Parathyroid adenoma (tissue), 2 donors: Measurements from ENCODE around the gene GLIS1.

Source experiments
- H2AFZ ChIP-seq: fragments of 300-600 bp; sonication (generic); one replicate; pipeline ENCODE4 v1.7.0; 2017; ENCODE audit warnings: antibody characterized with exemption, mild to moderate bottlenecking
- H3K27ac ChIP-seq: fragments of 300-600 bp; sonication (generic); one replicate; pipeline ENCODE4 v1.7.0; 2017
- H3K27me3 ChIP-seq: fragments of 300-600 bp; sonication (generic); one replicate; pipeline ENCODE4 v1.7.0; 2017; ENCODE audit warnings: low read length; ENCODE audit not compliant: control insufficient read depth, insufficient read depth
- H3K36me3 ChIP-seq: fragments of 300-600 bp; sonication (generic); one replicate; pipeline ENCODE4 v1.7.0; 2017; ENCODE audit warnings: low read length; ENCODE audit not compliant: control insufficient read depth, insufficient read depth
- H3K4me1 ChIP-seq: fragments of 300-600 bp; sonication (generic); one replicate; pipeline ENCODE4 v1.7.0; 2017; ENCODE audit warnings: control low read depth
- H3K4me2 ChIP-seq: fragments of 300-600 bp; sonication (generic); one replicate; pipeline ENCODE4 v1.7.0; 2017; ENCODE audit warnings: low read length
- H3K4me3 ChIP-seq: fragments of 300-600 bp; sonication (generic); one replicate; pipeline ENCODE4 v1.7.0; 2017; ENCODE audit warnings: low read depth, low read length
- H3K79me2 ChIP-seq: fragments of 300-600 bp; sonication (generic); one replicate; pipeline ENCODE4 v1.7.0; 2017; ENCODE audit warnings: control low read depth
- H3K9ac ChIP-seq: fragments of 300-600 bp; sonication (generic); one replicate; pipeline ENCODE4 v1.7.0; 2017; ENCODE audit warnings: mild to moderate bottlenecking
- H3K9me3 ChIP-seq: fragments of 300-600 bp; sonication (generic); one replicate; pipeline ENCODE4 v1.7.0; 2017; ENCODE audit warnings: low read length; ENCODE audit not compliant: control insufficient read depth
- TF ChIP-seq, protein P1 (sequence below): fragments of 300-600 bp; sonication (generic); IDR thresholded peaks from one replicate; pipeline ENCODE4 v1.7.0; 2017; ENCODE audit warnings: antibody characterized with exemption, mild to moderate bottlenecking
- donor health status: primary hyperparathyroidism.

Gene GLIS1

GRCh38 chr1:53681351-53681976, 57.5 kb downstream of the GLIS1 start:
- Histone ChIP-seq H3K9ac (no peak overlapping the region), H3K4me3 (no peak overlapping the region), H3K4me2 (no peak overlapping the region), H3K4me1 (no peaks in the 10 kb centered on the region), H3K27ac (no peak overlapping the region), H3K27me3 (no peaks in the 10 kb centered on the region), H3K9me3 (no peaks in the 10 kb centered on the region), H3K79me2 (no peaks in the 10 kb centered on the region), H3K36me3 (no peaks in the 10 kb centered on the region), H2AFZ (no peak overlapping the region)
- TF ChIP-seq, protein P1, sequence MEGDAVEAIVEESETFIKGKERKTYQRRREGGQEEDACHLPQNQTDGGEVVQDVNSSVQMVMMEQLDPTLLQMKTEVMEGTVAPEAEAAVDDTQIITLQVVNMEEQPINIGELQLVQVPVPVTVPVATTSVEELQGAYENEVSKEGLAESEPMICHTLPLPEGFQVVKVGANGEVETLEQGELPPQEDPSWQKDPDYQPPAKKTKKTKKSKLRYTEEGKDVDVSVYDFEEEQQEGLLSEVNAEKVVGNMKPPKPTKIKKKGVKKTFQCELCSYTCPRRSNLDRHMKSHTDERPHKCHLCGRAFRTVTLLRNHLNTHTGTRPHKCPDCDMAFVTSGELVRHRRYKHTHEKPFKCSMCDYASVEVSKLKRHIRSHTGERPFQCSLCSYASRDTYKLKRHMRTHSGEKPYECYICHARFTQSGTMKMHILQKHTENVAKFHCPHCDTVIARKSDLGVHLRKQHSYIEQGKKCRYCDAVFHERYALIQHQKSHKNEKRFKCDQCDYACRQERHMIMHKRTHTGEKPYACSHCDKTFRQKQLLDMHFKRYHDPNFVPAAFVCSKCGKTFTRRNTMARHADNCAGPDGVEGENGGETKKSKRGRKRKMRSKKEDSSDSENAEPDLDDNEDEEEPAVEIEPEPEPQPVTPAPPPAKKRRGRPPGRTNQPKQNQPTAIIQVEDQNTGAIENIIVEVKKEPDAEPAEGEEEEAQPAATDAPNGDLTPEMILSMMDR: no peak

GRCh38 chr1:53680868-53681267, 58.1 kb downstream of the GLIS1 start:
- Histone ChIP-seq H3K4me3 (no peak overlapping the region), H3K27ac (no peak overlapping the region), H3K9ac (no peak overlapping the region), H3K27me3 (no peaks in the 10 kb centered on the region), H3K4me2 (no peak overlapping the region), H3K4me1 (no peaks in the 10 kb centered on the region), H3K36me3 (no peaks in the 10 kb centered on the region), H2AFZ (no peak overlapping the region), H3K9me3 (no peaks in the 10 kb centered on the region), H3K79me2 (no peaks in the 10 kb centered on the region)
- TF ChIP-seq, protein P1: no peak

DNA sequence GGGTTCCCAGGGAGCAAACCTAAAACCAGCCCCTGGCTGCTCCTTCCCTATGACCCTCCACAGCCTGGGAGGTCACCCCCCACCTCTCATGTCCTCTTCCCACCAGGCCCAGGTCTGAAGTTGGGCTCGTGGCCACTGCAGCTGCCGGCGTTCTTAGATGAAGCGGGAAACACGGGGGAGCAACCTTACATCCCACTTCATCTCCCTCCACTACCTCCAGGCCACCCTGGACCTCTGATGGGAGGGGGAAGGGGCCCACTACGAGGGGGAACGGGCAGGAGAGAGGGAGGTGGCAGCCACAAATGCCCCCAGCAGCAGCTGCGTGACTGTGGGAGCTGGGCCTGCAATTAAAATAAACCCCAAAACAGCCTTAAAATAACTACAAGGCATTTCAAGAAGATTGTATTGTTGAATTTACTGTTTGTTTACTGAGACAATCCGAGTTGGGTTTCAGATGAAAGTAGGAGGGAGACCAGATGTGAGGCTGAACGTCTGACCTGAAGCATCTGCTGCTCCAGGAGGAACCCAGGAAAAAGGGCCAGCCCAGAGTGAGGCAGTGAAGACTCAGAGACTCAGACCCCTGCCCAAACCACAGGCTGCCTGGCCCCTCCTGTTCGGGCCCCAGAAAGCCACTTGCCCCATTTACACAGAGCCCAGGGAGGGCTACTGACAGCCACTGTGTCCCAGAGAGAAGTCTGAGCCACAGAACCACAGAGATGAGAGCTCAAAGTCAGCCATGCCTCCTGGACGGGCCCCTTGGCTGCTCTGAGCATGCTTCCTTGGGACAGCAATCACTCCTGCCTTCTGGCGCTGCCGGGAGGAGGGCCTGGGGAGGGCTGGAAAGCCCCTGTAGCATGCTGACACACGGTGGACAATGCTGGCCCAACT, 59.8 kb downstream of the GLIS1 start:
- H3K36me3 ChIP-seq: no peaks in the 10 kb centered on the region
- no peaks in the 10 kb centered on the region for H3K27me3 ChIP-seq
- H3K27ac ChIP-seq: no peak overlapping the region
- TF ChIP-seq, protein P1: no peak
- no peak overlapping the region for H3K9ac ChIP-seq
- H3K4me3 ChIP-seq: no peak overlapping the region
- no peaks in the 10 kb centered on the region for H3K9me3 ChIP-seq
- H2AFZ ChIP-seq: no peak overlapping the region
- no peaks in the 10 kb centered on the region for H3K79me2 ChIP-seq
- H3K4me1 ChIP-seq: no peaks in the 10 kb centered on the region
- no peak overlapping the region for H3K4me2 ChIP-seq

- Histone ChIP-seq H3K27me3 (no peaks in the 10 kb centered on the region), H3K9ac (no peak overlapping the region), H3K4me1 (no peaks in the 10 kb centered on the region), H3K27ac (no peak overlapping the region), H3K79me2 (no peaks in the 10 kb centered on the region), H3K36me3 (no peaks in the 10 kb centered on the region), H3K4me3 (no peak overlapping the region), H3K4me2 (no peak overlapping the region), H2AFZ (no peak overlapping the region), H3K9me3 (no peaks in the 10 kb centered on the region)
- TF ChIP-seq, protein P1: no peak
Observed at GRCh38 chr1:53678507-53678906, 60.5 kb downstream of the GLIS1 start.
